ENCODE data around the gene RAC3.
A peak's percentile ranks its signal among the peaks of the same experiment; 100 is the strongest.

The RAC3 gene

DNA sequence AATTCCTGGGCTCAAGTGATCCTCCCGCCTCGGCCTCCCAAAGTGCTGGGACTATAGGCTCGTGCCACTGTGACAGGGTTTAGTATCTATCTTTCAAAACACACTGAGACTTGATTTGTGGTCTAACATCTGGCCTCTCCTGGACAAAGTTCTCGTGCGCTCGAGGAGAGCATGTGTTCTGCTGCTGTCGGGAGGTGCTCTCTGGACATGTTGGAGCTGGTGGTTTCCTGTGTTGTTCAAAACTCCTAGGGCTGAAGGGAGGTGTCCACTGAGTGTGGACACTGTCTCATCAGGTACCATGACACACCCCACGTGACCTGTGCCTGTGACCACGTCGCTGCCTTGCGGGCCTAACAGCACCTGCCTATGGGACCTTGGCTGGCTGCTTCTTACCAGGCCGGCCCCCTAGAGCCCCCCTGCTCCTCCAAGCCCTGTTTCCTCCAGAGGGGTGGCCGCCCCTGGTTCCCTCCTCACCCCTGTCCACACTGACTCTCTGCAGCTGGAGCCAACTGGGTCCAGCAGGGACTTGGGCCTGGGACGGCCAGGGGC, 14.5 kb downstream of the RAC3 start:
- no peak for DNase-seq

DNA sequence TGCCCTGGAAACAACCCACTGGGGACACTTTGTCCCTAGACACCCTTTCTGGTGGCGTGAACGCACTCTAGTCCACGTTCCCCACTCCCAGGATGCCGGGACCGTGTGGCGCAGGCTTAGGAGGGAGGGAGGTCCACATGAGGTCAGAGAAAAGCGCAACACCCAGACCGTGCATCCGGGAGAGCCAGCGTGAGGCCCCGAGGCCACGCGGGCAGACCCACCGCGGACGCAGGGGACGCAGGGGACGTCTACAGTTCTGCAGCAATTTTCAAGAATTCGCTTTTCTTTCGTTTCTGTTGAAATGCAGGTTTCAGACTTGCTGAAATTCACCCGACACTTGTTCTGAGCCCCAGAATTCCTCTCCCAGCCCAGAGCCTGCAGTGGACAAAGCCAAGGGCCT, 15.4 kb downstream of the RAC3 start:
- no peak for DNase-seq

- DNase-seq: no peak
These were observed 15.9 kb downstream of the RAC3 start for GRCh38 chr17:82047379-82047778.

- DNase-seq: no peak
These were observed 16.6 kb downstream of the RAC3 start for GRCh38 chr17:82047914-82048570.

DNA sequence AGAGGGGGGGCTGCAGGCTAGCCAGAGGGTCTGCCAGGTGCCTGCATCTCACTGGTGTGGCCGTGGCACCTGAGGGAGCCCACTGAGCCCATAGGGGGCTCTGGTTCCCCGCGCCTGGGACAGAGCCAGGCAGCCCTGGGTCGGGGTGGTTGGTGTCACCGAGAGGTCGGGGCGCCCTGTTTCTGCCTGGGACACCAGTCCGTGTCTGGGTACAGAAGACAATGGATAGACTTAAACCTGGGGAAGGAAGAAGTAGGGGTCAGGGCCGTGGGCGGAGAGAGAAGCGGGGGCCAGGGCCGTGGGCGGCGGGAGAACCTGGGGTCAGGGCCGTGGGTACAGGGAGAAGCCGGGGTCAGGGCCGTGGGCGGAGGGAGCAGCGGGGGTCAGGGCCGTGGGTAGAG, 17.1 kb downstream of the RAC3 start:
- no peak for DNase-seq

- no peak for DNase-seq
These were observed 17.6 kb downstream of the RAC3 start for GRCh38 chr17:82049106-82049505.

- DNase-seq: no peak
These were observed 18.1 kb downstream of the RAC3 start for GRCh38 chr17:82049521-82049971.

- DNase-seq: no peak
These were observed 18.8 kb downstream of the RAC3 start for GRCh38 chr17:82050152-82050760.

DNA sequence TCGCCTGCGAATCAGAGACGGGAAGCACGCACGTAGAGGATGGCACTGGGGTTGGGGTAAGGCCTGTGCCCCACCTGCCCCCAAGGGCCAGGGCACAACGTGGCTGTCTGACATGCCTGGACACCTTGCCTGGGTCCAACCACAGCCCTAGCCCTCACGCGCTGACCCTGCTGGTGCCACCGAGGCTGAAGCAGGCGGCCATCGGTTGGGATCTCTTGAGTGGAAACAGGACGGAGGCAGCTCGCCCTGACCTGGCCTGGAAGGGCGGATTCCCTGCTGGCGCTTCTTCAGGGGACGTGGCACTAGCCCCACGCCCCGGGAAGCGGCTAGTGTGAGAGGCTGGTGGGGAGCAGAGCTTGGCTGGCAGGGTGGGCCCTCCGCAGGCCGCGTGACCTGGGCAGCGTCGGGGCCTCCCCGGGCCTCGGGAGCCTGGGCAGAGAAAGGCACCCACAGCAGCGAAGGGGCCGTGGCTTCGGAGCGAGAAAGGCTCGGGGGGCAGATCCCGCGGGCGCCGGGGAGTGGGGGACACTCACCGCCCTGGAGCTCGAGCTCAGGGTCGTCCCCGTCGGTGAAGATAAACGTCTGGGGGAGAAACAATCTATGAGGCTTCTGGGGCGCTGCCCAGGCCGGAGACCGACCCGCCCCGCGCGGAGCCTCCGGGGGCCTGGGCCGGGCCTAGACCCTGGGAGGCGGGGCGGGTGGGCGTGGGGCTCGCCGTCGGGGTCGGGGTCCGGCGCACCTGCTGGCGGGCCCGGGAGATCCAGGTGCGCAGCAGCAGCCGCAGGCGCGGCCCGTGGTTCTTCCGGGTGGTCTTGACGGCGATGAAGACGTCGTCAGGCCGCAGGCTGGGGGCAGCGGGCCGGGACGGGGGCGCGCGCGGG, 19.5 kb downstream of the RAC3 start:
- no peak for DNase-seq

DNA sequence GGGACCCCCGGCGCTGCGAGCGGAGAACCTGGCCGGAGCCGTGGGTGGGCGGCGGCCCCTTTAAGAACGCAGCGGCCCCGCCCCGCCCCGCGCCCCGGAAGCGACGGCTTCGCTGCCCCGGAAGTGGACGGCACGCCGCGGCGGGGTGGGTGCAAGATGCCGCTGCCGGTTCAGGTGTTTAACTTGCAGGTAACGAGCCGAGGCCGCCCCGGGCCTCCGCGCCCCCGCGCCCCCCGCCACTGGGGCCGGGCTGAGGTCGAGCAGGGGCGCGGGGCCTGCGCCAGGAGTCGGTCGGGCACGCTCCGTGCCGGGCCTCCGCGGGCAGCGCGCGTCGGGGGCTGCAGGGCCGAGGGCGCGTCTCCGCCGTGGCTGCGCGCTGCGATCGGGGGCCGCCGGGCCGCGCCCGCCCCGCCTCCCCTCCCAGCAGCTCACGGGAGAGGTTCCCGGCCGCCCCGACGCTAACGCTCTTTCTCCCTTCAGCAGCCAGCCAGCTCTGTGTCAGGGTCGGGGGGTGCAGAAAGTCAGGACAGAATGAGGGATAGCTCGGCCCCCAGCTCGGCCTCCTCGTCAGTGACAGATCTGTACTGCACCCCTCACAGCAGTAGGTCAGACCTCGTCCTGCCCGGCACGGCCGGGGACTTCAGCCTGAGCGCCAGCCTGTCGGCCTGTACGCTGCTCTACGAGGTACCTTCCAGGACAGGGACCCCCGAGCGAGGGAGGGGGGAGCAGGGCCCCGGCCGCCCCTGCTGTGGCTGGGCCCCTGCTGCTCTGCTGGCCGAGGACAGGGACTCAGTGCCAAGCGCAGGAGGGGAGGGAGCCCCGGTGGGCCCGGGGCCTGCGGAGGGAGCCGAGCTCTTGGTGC, 20.5 kb downstream of the RAC3 start, which contains the start of the genes GPS1 and RFNG:
TSS of gene GPS1 (plus strand) at position 123 of the 862 bp plus-strand sequence. CDS start at position 157, 34 bp downstream.
TSS of gene RFNG (minus strand) at position 36 of the 862 bp plus-strand sequence. CDS start 45 bp downstream, outside the sequence.
- peak in 1 of 2 experiments; percentile 68 for DNase-seq

- no peak for DNase-seq
These were observed 21.2 kb downstream of the RAC3 start for GRCh38 chr17:82052638-82053059.

DNA sequence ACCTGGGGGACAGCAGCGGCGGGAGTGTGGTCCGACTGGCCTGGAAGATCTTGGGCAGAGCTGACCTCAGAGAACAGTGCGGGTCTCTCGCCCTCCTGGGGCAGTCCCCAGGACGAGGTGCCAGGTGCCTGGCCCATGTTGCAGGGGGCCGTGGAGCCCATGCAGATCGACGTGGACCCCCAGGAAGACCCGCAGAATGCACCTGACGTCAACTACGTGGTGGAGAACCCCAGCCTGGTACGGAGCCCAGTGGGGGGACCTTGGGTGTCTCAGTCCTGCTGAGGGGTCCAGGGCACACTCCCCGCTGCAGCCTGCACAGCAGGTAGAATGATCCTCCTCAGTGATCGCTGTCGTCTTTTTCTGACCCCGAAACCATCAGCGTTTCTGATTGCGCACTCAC, 21.7 kb downstream of the RAC3 start:
- no peak for DNase-seq

DNA sequence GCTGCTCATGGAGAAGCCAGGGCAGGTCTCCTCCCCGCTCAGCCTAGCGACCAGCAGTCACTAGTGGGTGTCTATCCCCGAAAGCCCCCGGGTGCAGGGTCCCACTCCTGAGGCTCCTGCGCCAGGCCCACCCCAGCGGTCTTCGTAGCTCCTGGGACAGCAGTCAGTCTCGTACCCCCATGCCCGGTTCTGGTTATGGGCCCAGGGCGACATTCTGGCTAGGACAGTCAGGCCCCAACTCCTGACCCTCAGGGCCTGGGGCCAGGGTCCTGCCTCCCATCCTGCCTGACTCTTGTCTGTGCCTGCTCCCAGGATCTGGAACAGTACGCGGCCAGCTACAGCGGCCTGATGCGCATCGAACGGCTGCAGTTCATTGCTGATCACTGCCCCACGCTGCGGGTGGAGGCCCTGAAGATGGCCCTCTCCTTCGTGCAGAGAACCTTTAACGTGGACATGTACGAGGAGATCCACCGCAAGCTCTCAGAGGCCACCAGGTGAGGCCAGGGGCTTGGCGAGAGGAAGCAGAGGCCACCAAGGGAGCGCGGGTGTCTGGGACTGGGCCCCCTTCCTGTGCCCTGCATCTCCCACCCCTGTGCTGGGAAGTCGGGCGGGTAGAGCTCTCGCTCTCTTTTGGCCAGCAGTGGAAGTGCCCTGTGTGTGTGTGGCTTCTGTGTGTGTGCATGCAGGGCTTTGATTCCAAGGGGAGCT, 22.2 kb downstream of the RAC3 start:
- no peak for DNase-seq

- no peak for DNase-seq
These were observed 23.0 kb downstream of the RAC3 start for GRCh38 chr17:82054351-82055022.

- DNase-seq: no peak
These were observed 23.8 kb downstream of the RAC3 start for GRCh38 chr17:82055023-82055964.

- no peak for DNase-seq
These were observed 24.7 kb downstream of the RAC3 start for GRCh38 chr17:82055965-82056728.

GRCh38 chr17:82056729-82057621, 25.5 kb downstream of the RAC3 start:
- DNase-seq: no peak

Data from NCI-H446 (cell line).